Measurements from ENCODE around the gene WEE1.

Gene WEE1

GRCh38 chr11:9567401-9567800 is 6.1 kb upstream of the WEE1 start:
- no peak for DNase-seq

GRCh38 chr11:9568161-9568853 is 5.2 kb upstream of the WEE1 start:
- no peak for DNase-seq

- DNase-seq: no peak
These were observed 4.4 kb upstream of the WEE1 start for GRCh38 chr11:9568854-9569587.

- DNase-seq: no peak
These were observed 3.8 kb upstream of the WEE1 start for GRCh38 chr11:9569588-9570164.

GRCh38 chr11:9570313-9571025 is 3.0 kb upstream of the WEE1 start:
- DNase-seq: no peak

GRCh38 chr11:9571071-9571762 is 2.3 kb upstream of the WEE1 start:
- DNase-seq: no peak

GRCh38 chr11:9571763-9572115 is 1.7 kb upstream of the WEE1 start:
- DNase-seq: no peak

GRCh38 chr11:9573775-9574621 is 528 bp downstream of the WEE1 start:
- DNase-seq: no peak

- DNase-seq: peak; percentile 7
These were observed 1.3 kb downstream of the WEE1 start for GRCh38 chr11:9574622-9575259.

- no peak for DNase-seq
These were observed 2.1 kb downstream of the WEE1 start for GRCh38 chr11:9575260-9576240.

GRCh38 chr11:9576701-9577381 is 3.4 kb downstream of the WEE1 start:
- DNase-seq: no peak

- DNase-seq: no peak
These were observed 4.1 kb downstream of the WEE1 start for GRCh38 chr11:9577556-9577955.

- DNase-seq: no peak
These were observed 7.4 kb downstream of the WEE1 start for GRCh38 chr11:9580894-9581293.

- no peak for DNase-seq
These were observed 8.2 kb downstream of the WEE1 start for GRCh38 chr11:9581556-9582161.

- DNase-seq: no peak
These were observed 17.2 kb downstream of the WEE1 start for GRCh38 chr11:9590717-9591116.

GRCh38 chr11:9594267-9595046 is 21.0 kb downstream of the WEE1 start:
- DNase-seq: no peak

- no peak for DNase-seq
These were observed 23.5 kb downstream of the WEE1 start for GRCh38 chr11:9596926-9597464.

- no peak for DNase-seq
These were observed 26.7 kb downstream of the WEE1 start for GRCh38 chr11:9600166-9600565.
